OCI-LY1 (cell line): ENCODE measurements around the gene KIF11.

Experiments
- EZH2 ChIP-seq: fragments of 200-600 bp; sonication (generic), shearing (Covaris generic); IDR thresholded peaks from 2 replicates; pipeline ENCODE4 v1.8.0; 2017; ENCODE audit warnings: borderline replicate concordance, mixed run types, mild to moderate bottlenecking, antibody characterized with exemption, low read length, moderate library complexity, mixed read lengths
- TF ChIP-seq, protein P1 (sequence below): fragments of 200-600 bp; sonication (generic), shearing (Covaris generic); IDR thresholded peaks from 2 replicates; pipeline ENCODE4 v1.5.1; 2017; ENCODE audit warnings: mild to moderate bottlenecking, antibody characterized with exemption, low read length, moderate library complexity, mixed read lengths

GRCh38 chr10:92562424-92562823 lies 30.5 kb upstream of the KIF11 start:
- TF ChIP-seq, protein P1, sequence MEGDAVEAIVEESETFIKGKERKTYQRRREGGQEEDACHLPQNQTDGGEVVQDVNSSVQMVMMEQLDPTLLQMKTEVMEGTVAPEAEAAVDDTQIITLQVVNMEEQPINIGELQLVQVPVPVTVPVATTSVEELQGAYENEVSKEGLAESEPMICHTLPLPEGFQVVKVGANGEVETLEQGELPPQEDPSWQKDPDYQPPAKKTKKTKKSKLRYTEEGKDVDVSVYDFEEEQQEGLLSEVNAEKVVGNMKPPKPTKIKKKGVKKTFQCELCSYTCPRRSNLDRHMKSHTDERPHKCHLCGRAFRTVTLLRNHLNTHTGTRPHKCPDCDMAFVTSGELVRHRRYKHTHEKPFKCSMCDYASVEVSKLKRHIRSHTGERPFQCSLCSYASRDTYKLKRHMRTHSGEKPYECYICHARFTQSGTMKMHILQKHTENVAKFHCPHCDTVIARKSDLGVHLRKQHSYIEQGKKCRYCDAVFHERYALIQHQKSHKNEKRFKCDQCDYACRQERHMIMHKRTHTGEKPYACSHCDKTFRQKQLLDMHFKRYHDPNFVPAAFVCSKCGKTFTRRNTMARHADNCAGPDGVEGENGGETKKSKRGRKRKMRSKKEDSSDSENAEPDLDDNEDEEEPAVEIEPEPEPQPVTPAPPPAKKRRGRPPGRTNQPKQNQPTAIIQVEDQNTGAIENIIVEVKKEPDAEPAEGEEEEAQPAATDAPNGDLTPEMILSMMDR = no peak
- no peak for TF ChIP-seq EZH2
